WTC11 (cell line): ENCODE measurements around the gene TMEM184A. TPM values are rescaled to one million over a fixed set of nuclear protein-coding genes. Genes with fewer than 3 reads are reported as not detected.

Source experiments
- ATAC-seq: fragments of 200-7000 bp; cut with Tn5 transposase; 2 replicates; pipeline ENCODE4 v1.10.0; 2021; ENCODE audit warnings: mild to moderate bottlenecking, moderate library complexity
- CTCF ChIA-PET: fragments of 300-600 bp; sonication (Branson Sonifier 250); formaldehyde crosslinking; loops from one replicate; lab custom pipeline; 2021; ENCODE audit warnings: antibody characterized with exemption; lab: Charles Lee
- POLR2A ChIA-PET: fragments of 350-600 bp; sonication (Branson Sonifier 250); formaldehyde crosslinking; loops from one replicate; lab custom pipeline; 2021; ENCODE audit warnings: antibody characterized with exemption; lab: Charles Lee
- DNase-seq: peaks from one replicate; pipeline ENCODE4 v3.0.0; 2021; ENCODE audit warnings: low spot score
- H3K27ac Mint-ChIP-seq: 2 replicates; pipeline ENCODE4 v1.8.0; 2021; ENCODE audit warnings: mixed read lengths
- H3K27me3 Mint-ChIP-seq: 2 replicates; pipeline ENCODE4 v1.8.0; 2021; ENCODE audit warnings: low read depth, mild to moderate bottlenecking, moderate library complexity, mixed read lengths
- H3K36me3 Mint-ChIP-seq: 2 replicates; pipeline ENCODE4 v1.8.0; 2021; ENCODE audit warnings: mixed read lengths
- H3K4me1 Mint-ChIP-seq: 2 replicates; pipeline ENCODE4 v1.8.0; 2022; ENCODE audit warnings: mixed read lengths
- H3K4me3 Mint-ChIP-seq: 2 replicates; pipeline ENCODE4 v1.8.0; 2021; ENCODE audit warnings: mild to moderate bottlenecking, moderate library complexity, mixed read lengths
- H3K9me3 Mint-ChIP-seq: 2 replicates; pipeline ENCODE4 v1.8.0; 2021; ENCODE audit warnings: mixed read lengths
- ATF2 ChIP-seq: sonication (generic); formaldehyde crosslinking; IDR thresholded peaks from 2 replicates; pipeline ENCODE4 v1.8.1; 2022; ENCODE audit warnings: low read depth, missing genetic modification reagents, borderline replicate concordance
- CBFB ChIP-seq: sonication (generic); formaldehyde crosslinking; IDR thresholded peaks from 2 replicates; pipeline ENCODE4 v1.8.1; 2022; ENCODE audit warnings: mild to moderate bottlenecking, low read depth, missing genetic modification reagents
- CREB1 ChIP-seq: sonication (generic); formaldehyde crosslinking; IDR thresholded peaks from 2 replicates; pipeline ENCODE4 v1.8.0; 2023; ENCODE audit warnings: mild to moderate bottlenecking, missing genetic modification reagents
- E2F1 ChIP-seq: sonication (generic); formaldehyde crosslinking; IDR thresholded peaks from 2 replicates; pipeline ENCODE4 v1.8.0; 2022; ENCODE audit warnings: mild to moderate bottlenecking, missing genetic modification reagents
- FOXK1 ChIP-seq: sonication (generic); formaldehyde crosslinking; IDR thresholded peaks from 2 replicates; pipeline ENCODE4 v1.8.0; 2022; ENCODE audit warnings: mild to moderate bottlenecking, moderate library complexity, missing genetic modification reagents
- GTF2I ChIP-seq: fragments of 250-450 bp; sonication (Bioruptor Pico); conservative IDR thresholded peaks from 2 replicates; pipeline ENCODE4 v1.4.0; 2021; ENCODE audit warnings: mild to moderate bottlenecking
- HMGA2 ChIP-seq: fragments of 250-450 bp; sonication (Bioruptor Pico); IDR thresholded peaks from 2 replicates; pipeline ENCODE4 v1.4.0; 2021; ENCODE audit warnings: mild to moderate bottlenecking, moderate library complexity
- HMGXB4 ChIP-seq: sonication (generic); formaldehyde crosslinking; IDR thresholded peaks from 2 replicates; pipeline ENCODE4 v1.8.1; 2023; ENCODE audit warnings: mild to moderate bottlenecking, moderate library complexity, missing genetic modification reagents
- JUN ChIP-seq: sonication (generic); formaldehyde crosslinking; IDR thresholded peaks from 2 replicates; pipeline ENCODE4 v1.8.0; 2023; ENCODE audit warnings: mild to moderate bottlenecking, missing genetic modification reagents
- NR3C1 ChIP-seq: sonication (generic); formaldehyde crosslinking; conservative IDR thresholded peaks from 2 replicates; pipeline ENCODE4 v1.8.1; 2023; ENCODE audit warnings: low read depth, mild to moderate bottlenecking, missing genetic modification reagents
- PREB ChIP-seq: sonication (generic); formaldehyde crosslinking; IDR thresholded peaks from 2 replicates; pipeline ENCODE4 v1.8.1; 2022; ENCODE audit warnings: mild to moderate bottlenecking, missing genetic modification reagents, moderate library complexity, borderline replicate concordance
- SMAD4 ChIP-seq: sonication (generic); formaldehyde crosslinking; IDR thresholded peaks from 2 replicates; pipeline ENCODE4 v1.8.0; 2022; ENCODE audit warnings: mild to moderate bottlenecking, missing genetic modification reagents
- SP1 ChIP-seq: sonication (generic); formaldehyde crosslinking; conservative IDR thresholded peaks from 2 replicates; pipeline ENCODE4 v1.8.1; 2022; ENCODE audit warnings: missing genetic modification reagents
- TEAD4 ChIP-seq: sonication (generic); formaldehyde crosslinking; IDR thresholded peaks from 2 replicates; pipeline ENCODE4 v1.8.0; 2022; ENCODE audit warnings: mild to moderate bottlenecking, missing genetic modification reagents
- USF1 ChIP-seq: sonication (generic); formaldehyde crosslinking; IDR thresholded peaks from 2 replicates; pipeline ENCODE4 v1.8.0; 2022; ENCODE audit warnings: mild to moderate bottlenecking, missing genetic modification reagents
- ZNF263 ChIP-seq: sonication (generic); formaldehyde crosslinking; IDR thresholded peaks from 2 replicates; pipeline ENCODE4 v1.8.1; 2022; ENCODE audit warnings: low read depth, mild to moderate bottlenecking, moderate library complexity, missing genetic modification reagents
- ZNF425 ChIP-seq: fragments of 250-450 bp; sonication (Bioruptor Pico); conservative IDR thresholded peaks from 2 replicates; pipeline ENCODE4 v1.9.0; 2021; ENCODE audit warnings: mild to moderate bottlenecking
- ZNF512 ChIP-seq: sonication (generic); formaldehyde crosslinking; IDR thresholded peaks from 2 replicates; pipeline ENCODE4 v1.8.1; 2022; ENCODE audit warnings: missing genetic modification reagents, borderline replicate concordance
- total RNA-seq: library from RNA; stranded (reverse); gene quantifications from 3 replicates; pipeline ENCODE4 v1.2.3, GENCODE V29; 2021

The TMEM184A gene
- total RNA-seq, 1 experiment from 2014 or later: 1.4 TPM

- TF ChIP-seq CREB1 (CRISPR knock-in tag) (no peak), USF1 (CRISPR knock-in tag) (no peak), JUN (CRISPR knock-in tag) (no peak), ATF2 (CRISPR knock-in tag) (no peak), SMAD4 (no peak), NR3C1 (CRISPR knock-in tag) (no peak), TEAD4 (CRISPR knock-in tag) (no peak), HMGA2 (CRISPR knock-in tag) (no peak), GTF2I (CRISPR knock-in tag) (no peak)
Measured at GRCh38 chr7:1530946-1531262, 25.1 kb downstream of the TMEM184A start (continued).

GRCh38 chr7:1529383-1530116 lies 26.5 kb downstream of the TMEM184A start:
- CTCF ChIA-PET: interaction anchor here (1.6 kb wide), 1 partner anchor 27 kb away, joined by 5 read pairs; the partner anchor contains the start of gene TMEM184A
- H3K4me1 Mint-ChIP-seq: peaks cover 31% of the 10 kb centered on the region
- TF ChIP-seq FOXK1 (CRISPR knock-in tag) (no peak), HMGXB4 (CRISPR knock-in tag) (no peak), ZNF425 (CRISPR knock-in tag) (no peak), ATF2 (CRISPR knock-in tag) (no peak)
- no peaks in the 10 kb centered on the region for H3K36me3 Mint-ChIP-seq
- H3K27ac Mint-ChIP-seq: no peak overlapping the region
- peak overlapping the region; percentile 59 for H3K4me3 Mint-ChIP-seq
- DNase-seq (no peak), ATAC-seq (no peak)
- POLR2A ChIA-PET: interaction anchor here (0.5 kb wide), 1 partner anchor 45 kb away, joined by 11 read pairs; no protein-coding TSS in a partner anchor
- H3K9me3 Mint-ChIP-seq: no peaks in the 10 kb centered on the region
- no peaks in the 10 kb centered on the region for H3K27me3 Mint-ChIP-seq

GRCh38 chr7:1526271-1526754 lies 29.7 kb downstream of the TMEM184A start:
- H3K36me3 Mint-ChIP-seq: no peaks in the 10 kb centered on the region
- no peak for ATAC-seq
- POLR2A ChIA-PET: no interaction called here
- TF ChIP-seq USF1 (CRISPR knock-in tag) (no peak), E2F1 (CRISPR knock-in tag) (no peak), GTF2I (CRISPR knock-in tag) (no peak), CBFB (CRISPR knock-in tag) (no peak), ZNF512 (CRISPR knock-in tag) (peak; percentile 76; the same call in 1 of the 2 replicates), PREB (CRISPR knock-in tag) (no peak), ZNF263 (CRISPR knock-in tag) (no peak), SP1 (CRISPR knock-in tag) (no peak)
- TF ChIP-seq, all 79 proteins: peak for 1
- Mint-ChIP-seq H3K27me3 (no peaks in the 10 kb centered on the region), H3K27ac (no peak overlapping the region), H3K9me3 (no peaks in the 10 kb centered on the region), H3K4me1 (peaks cover 12% of the 10 kb centered on the region), H3K4me3 (no peak overlapping the region)
- CTCF ChIA-PET: no interaction called here
- DNase-seq: no peak
